ENCODE data around the gene SLC25A51.
"Not testable (repeated sequence)": the region's sequence is repeated elsewhere in the genome, so short reads cannot be mapped to it uniquely, and the experiment has no call there.

SLC25A51 gene

DNA sequence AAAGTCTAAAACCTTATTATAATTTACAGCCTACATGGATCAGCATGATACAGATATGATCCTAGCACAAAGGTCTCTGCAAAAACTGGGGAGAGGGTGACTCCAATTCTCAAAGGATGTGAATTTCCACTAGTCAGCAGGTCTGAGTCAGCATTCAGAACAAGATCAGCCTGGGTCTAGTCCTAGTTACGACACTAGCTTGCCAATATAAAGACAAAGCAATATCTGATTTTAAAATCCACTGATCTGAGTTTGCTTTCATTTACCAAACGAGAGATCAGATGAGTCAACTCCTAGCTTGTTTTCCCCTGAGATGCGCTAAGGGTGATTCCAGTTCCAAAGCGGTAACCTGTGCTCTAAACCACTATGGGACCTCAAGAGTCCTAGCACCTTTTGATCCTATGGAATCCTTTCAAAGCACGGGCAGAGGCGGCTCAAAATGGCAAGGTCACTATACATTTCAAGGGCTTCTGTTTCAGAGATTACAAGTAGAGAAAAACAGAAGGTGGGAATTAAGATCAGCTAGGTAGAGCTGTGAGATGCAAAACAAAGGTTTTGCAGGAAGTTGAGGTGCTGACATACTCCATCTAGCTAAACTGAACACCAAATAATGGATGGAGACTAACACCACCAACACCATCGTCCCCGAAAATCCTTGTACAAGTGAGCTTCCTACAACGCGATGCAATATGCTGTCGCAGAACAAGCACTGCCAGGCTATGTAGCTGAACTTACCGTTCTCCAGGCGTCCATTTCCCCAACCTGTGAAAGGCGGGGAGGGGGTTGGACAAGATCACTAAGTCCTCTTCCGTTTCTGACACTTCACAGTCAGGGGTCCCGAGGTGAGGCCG is 906 bp downstream of the SLC25A51 start:
- peak; percentile 45 for DNase-seq (ENCODE audit: low read depth)

GRCh38 chr9:37902131-37902530 is 1.8 kb downstream of the SLC25A51 start:
- no peak for DNase-seq (ENCODE audit: low read depth)

- DNase-seq (ENCODE audit: low read depth), result peak; percentile 48
Observed at GRCh38 chr9:37899041-37899440, 4.9 kb downstream of the SLC25A51 start.

GRCh38 chr9:37897665-37898064 is 6.3 kb downstream of the SLC25A51 start:
- DNase-seq (ENCODE audit: low read depth), result no peak

DNA sequence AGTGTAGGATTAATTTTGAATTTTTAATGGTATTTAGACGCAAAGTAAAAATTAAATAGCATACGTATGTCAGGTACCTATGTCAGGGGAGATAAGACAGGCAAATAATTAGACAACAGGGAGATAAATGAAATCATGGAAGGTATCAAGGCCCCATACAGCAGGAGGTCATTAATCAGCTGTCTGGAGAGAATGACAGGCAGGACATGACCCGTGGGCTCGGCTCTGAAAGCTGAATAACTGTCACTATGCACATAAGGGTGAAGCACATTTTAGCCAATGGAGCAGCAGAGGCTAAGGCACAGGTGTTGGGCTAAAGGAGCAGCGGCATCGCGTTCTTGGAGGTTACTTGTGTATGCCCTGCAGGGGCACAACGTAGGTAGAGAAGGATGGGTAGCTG is 11.9 kb downstream of the SLC25A51 start:
- DNase-seq (ENCODE audit: low read depth), result no peak

DNA sequence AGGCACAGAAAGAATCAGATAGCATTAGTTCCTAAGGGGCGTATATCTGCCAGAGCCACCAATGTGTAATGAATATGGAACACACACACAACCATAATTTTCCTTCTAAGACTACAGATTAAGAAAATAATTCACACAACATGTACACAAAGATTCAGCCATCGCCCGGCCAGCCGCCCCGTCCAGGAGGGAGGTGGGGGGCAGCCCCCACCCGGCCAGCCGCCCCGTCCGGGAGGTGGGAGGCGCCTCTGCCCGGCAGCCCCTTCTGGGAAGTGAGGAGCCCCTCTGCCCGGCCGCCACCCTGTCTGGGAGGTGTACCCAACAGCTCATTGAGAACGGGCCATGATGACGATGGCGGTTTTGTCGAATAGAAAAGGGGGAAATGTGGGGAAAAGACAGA is 12.9 kb downstream of the SLC25A51 start:
- DNase-seq (ENCODE audit: low read depth), result not testable (repeated sequence)

- no peak for DNase-seq (ENCODE audit: low read depth)
Observed at GRCh38 chr9:37889536-37889935, 14.4 kb downstream of the SLC25A51 start.

DNA sequence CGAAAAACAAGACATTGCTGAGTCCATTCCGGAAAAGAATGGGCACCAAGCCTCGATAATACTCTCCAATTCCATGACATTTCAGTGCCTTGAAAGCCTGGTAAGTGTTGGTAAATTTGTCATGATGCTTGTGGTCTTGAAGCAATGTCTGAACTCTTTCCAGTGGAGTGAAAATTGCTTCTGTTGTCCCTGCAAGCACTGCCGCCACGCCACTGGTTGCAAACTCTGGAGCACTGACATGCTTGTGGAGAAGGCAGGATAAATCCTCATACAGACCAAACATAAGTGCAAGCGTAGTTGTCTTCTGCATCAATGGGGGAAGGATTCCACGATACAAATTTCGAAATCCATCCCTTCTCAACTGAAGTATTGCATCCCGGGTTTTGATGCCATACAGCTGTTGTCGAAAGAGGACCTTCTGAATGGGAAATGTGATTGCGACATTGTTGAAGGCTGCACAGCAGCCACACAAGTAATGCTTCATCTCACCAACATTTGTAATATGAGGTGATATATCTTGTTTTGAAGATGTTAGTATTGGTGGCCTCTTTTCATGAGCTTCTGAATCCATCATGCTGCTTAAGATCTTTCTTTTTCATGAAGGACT is 15.8 kb downstream of the SLC25A51 start:
- DNase-seq (ENCODE audit: low read depth), result not testable (repeated sequence)

DNA sequence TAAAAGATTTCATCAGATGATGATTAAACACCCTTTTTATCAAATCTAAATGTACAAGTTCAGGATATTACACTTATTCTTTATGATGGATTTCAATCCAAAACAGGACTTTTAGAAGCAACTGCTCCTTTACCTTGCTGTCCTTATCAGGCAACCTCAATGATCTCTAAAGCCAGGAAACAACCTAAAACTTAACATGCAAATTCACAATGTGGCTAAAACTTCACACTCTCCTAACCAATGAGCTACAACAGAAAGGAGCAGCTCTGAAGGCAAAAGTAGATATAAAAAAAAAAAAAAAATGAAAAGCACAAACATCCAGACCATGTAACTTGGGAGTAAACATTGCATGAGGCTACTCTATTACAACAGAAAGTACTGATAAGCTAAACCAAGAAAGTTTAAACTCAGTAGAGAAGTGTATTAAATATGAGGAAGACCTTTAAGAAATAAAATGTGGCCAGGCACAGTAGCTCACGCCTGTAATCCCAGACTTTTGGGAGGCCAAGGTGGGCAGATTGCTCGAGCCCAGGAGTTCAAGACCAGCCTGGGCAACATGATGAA is 22.9 kb downstream of the SLC25A51 start:
- DNase-seq (ENCODE audit: low read depth), result no peak

DNA sequence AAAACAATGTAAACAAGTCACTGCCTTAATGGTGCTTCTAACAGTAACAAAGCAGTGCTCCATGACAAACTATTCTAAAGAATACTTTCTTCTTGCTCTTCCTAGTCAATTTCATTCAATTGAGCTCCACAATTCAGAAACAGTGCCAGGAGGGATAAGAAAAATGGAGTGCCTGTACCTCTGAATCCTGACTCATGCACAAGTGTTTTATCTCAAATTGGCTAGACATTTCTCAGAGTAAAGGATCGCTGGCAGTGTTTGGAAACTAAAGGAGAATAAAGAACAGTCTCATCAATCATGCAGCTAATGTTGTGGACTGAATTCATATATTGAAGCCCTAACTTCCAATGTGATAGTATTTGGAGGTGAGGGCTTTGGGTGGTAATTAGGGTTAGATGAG is 27.6 kb downstream of the SLC25A51 start:
- no peak for DNase-seq (ENCODE audit: low read depth)

- DNase-seq (ENCODE audit: low read depth), result no peak
Observed at GRCh38 chr9:37873955-37874354, 30.0 kb downstream of the SLC25A51 start.

DNA sequence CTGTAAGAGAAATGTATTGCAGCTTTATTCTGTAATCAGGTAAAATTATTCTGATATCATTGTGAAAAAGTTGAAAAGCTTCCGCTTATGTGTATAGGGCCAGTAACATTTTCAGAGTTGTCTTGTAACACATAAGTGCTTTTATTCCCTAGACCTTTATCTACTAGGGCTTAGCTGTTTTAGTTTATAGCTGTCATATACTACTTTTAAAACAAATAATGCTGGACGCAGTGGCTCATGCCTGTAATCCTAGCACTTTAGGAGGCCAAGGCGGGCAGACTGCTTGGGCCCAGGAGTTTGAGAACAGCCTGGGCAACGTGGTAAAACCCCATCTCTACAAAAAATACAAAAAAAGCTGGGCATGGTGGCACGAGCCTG is 33.1 kb downstream of the SLC25A51 start:
- DNase-seq (ENCODE audit: low read depth), result no peak

- DNase-seq (ENCODE audit: low read depth), result no peak
Observed at GRCh38 chr9:37870081-37870798, 33.7 kb downstream of the SLC25A51 start.

DNA sequence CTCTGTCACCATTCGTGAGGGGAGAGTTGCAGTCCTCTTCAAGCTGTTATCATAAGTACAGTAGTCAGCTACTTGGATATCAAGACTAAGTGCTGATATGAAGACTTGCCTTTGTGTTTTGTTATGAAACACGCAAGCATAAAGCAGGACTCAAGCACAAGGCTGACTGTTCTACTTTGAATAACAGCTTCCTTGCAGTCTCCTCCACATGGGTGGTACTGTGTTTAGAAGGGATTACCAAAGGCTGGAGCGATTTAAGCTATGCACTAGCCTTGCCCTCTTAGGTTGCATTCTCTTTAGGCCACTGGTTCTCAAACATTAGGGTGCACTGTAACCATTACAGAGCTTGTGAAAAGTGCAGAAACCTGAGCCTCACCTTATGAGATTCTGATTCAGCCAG is 41.4 kb downstream of the SLC25A51 start:
- no peak for DNase-seq (ENCODE audit: low read depth)

DNA sequence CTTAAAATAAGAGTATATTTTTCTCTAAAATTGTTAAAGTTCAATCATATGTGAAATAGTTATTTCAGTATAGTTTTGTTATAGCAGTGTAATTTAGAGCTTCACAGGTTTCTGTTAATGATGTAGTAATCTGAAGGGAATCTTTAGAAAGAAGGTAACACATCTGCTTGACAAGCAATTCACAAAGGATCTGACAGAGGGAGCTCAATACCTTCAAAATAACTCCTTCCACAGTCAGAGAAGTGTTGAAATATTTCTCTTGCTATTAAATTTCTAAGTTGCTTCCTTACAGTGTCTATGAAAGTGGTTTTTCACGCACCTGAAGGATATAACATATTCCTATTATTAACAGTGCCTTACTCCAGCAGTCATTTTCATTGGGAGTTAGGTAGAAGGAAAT is 44.9 kb downstream of the SLC25A51 start:
- DNase-seq (ENCODE audit: low read depth), result peak; percentile 18

DNA sequence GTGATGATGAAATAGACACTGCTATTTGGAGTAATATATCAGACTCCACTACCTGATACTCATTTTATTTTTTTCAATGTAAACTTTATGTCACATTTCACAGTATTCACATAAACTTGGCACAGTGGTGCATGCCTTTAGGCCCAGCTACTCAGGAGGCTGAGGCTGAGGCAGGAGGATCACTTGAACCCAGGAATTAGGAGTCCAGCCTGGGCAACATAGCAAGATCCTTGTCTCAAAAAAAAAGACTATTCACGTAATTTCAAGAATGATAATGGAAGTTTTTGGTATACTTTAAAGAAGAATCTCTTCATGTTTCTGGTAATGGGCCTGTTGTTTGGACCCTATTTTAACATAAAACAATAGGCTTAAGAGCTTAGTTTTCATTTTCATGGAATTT is 47.4 kb downstream of the SLC25A51 start:
- DNase-seq (ENCODE audit: low read depth), result no peak

- no peak for DNase-seq (ENCODE audit: low read depth)
Observed at GRCh38 chr9:37852222-37852621, 51.7 kb downstream of the SLC25A51 start.

DNA sequence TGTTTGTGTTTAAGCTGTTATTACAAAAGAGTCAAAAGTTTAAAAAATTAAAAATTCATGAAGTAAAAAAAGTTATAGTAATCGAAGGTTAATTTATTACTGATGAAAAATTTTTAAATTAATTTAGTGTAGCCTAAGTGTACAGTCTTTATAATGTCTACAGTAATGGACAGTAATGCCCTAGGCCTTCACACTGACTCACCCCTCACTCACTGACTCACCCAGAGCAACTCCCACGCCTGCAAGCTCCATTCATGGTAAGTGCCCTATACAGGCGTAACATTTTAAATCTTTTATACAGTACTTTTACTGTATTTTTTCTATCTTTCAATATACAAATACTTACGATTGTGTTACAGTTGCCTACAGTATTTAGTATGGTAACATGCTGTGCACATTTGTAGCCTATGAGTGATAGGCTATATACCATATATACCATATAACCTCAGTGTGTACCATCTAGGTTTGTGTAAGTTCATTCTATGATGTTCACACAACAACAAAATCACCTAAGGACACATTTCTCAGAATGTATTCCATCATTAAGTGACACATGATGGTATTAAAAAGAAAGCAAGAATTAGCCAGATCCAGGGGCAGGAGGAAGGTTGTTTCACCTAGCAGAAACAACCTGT is 63.2 kb downstream of the SLC25A51 start:
- peak; percentile 84 for DNase-seq (ENCODE audit: low read depth)

- peak; percentile 35 for DNase-seq (ENCODE audit: low read depth)
Observed at GRCh38 chr9:37839496-37840461, 64.1 kb downstream of the SLC25A51 start.
